Fibroblast of peridontal ligament (primary cell): Measurements from ENCODE around the gene LRRC8B.
"Not testable (repeated sequence)": the region's sequence is repeated elsewhere in the genome, so short reads cannot be mapped to it uniquely, and the experiment has no call there.

Experiments used
- DNase-seq: peaks from one replicate; pipeline ENCODE4 v3.0.0-alpha.2; 2010; ENCODE audit errors: extremely low read depth

The LRRC8B gene

GRCh38 chr1:89525169-89525855 is 683 bp downstream of the LRRC8B start:
- DNase-seq = no peak

GRCh38 chr1:89527256-89527655 is 2.6 kb downstream of the LRRC8B start:
- DNase-seq = no peak

- no peak for DNase-seq
Measured at GRCh38 chr1:89527750-89528381, 3.2 kb downstream of the LRRC8B start.

- DNase-seq = no peak
Measured at GRCh38 chr1:89528382-89528780, 3.8 kb downstream of the LRRC8B start.

GRCh38 chr1:89529196-89529595 is 4.6 kb downstream of the LRRC8B start:
- no peak for DNase-seq

GRCh38 chr1:89530444-89531089 is 5.9 kb downstream of the LRRC8B start:
- no peak for DNase-seq

GRCh38 chr1:89531480-89532139 is 7.0 kb downstream of the LRRC8B start:
- DNase-seq = no peak

GRCh38 chr1:89532228-89532627 is 7.6 kb downstream of the LRRC8B start:
- no peak for DNase-seq

- DNase-seq = no peak
Measured at GRCh38 chr1:89532866-89533265, 8.2 kb downstream of the LRRC8B start.

- no peak for DNase-seq
Measured at GRCh38 chr1:89535537-89535936, 10.9 kb downstream of the LRRC8B start.

GRCh38 chr1:89536555-89537341 is 12.1 kb downstream of the LRRC8B start:
- no peak for DNase-seq

GRCh38 chr1:89538361-89538760 is 13.7 kb downstream of the LRRC8B start:
- DNase-seq = no peak

GRCh38 chr1:89539128-89539527 is 14.5 kb downstream of the LRRC8B start:
- no peak for DNase-seq

- no peak for DNase-seq
Measured at GRCh38 chr1:89540406-89540970, 15.9 kb downstream of the LRRC8B start.

- DNase-seq = no peak
Measured at GRCh38 chr1:89542345-89542744, 17.7 kb downstream of the LRRC8B start.

- DNase-seq = not testable (repeated sequence)
Measured at GRCh38 chr1:89543632-89544031, 19.0 kb downstream of the LRRC8B start.

GRCh38 chr1:89545264-89546038 is 20.8 kb downstream of the LRRC8B start:
- DNase-seq = no peak

- DNase-seq = peak; percentile 3
Measured at GRCh38 chr1:89546082-89546889, 21.7 kb downstream of the LRRC8B start.

GRCh38 chr1:89546934-89547562 is 22.4 kb downstream of the LRRC8B start:
- no peak for DNase-seq
